Endothelial cell of umbilical vein (primary cell): Measurements from ENCODE around the gene SH3BGRL3. TPM values are rescaled to one million over a fixed set of nuclear protein-coding genes. Genes with fewer than 3 reads are reported as not detected.

Experiments
- BruUV-seq: library from RNA; stranded (reverse); fragments of 400-500 nt; replicated peaks from 2 replicates; lab custom pipeline; 2021; lab: Mats Ljungman, UMichigan
- CTCF ChIA-PET: fragments of 300-600, 350-600 bp; sonication (Branson Sonifier 250); formaldehyde crosslinking; loops from one replicate; lab custom pipeline; 2021; ENCODE audit warnings: antibody characterized with exemption, inconsistent platforms; lab: Charles Lee
- POLR2A ChIA-PET: fragments of 300-600, 350-600 bp; sonication (Branson Sonifier 250); formaldehyde crosslinking; loops from one replicate; lab custom pipeline; 2021; ENCODE audit warnings: antibody characterized with exemption, inconsistent platforms; lab: Charles Lee
- DNase-seq: peaks from one replicate; pipeline ENCODE4 v3.0.0-alpha.2; 2011; ENCODE audit warnings: low read depth, low spot score
- FAIRE-seq: peaks from 2 replicates; lab custom pipeline; 2011; peaks lifted over from hg19 to GRCh38; lab: Jason Lieb, UNC
- H2AFZ ChIP-seq: 2 replicates; pipeline ENCODE4 v1.6.0; 2012; ENCODE audit warnings: low read depth, low read length, control low read depth, inconsistent platforms
- H3K27ac ChIP-seq: 2 replicates; pipeline ENCODE4 v1.5.1; 2011; ENCODE audit warnings: low read depth, mild to moderate bottlenecking, control low read depth, low read length, moderate library complexity; ENCODE audit not compliant: insufficient read depth
- H3K27me3 ChIP-seq, 2 experiments: 2 replicates each; pipeline versions ENCODE4 v1.6.0 to v1.6.1; 2011; ENCODE audit warnings: low read length in 2 of 2, mixed read lengths in 1 of 2; ENCODE audit not compliant: control insufficient read depth in 2 of 2, insufficient read depth in 2 of 2
- H3K36me3 ChIP-seq, 2 experiments: 2 replicates in 1 of 2; 3 replicates in 1 of 2; pipeline ENCODE4 v1.5.1; 2011; ENCODE audit warnings: low read length in 2 of 2, mild to moderate bottlenecking in 1 of 2, moderate library complexity in 1 of 2; ENCODE audit not compliant: control insufficient read depth in 2 of 2, insufficient read depth in 2 of 2; ENCODE audit errors: extremely low read depth in 1 of 2
- H3K4me1 ChIP-seq: 3 replicates; pipeline ENCODE4 v1.5.1; 2011; ENCODE audit warnings: mild to moderate bottlenecking, low read length; ENCODE audit not compliant: control insufficient read depth, insufficient read depth; ENCODE audit errors: extremely low read depth
- H3K4me2 ChIP-seq: 2 replicates; pipeline ENCODE4 v1.6.1; 2011; ENCODE audit warnings: low read length, control low read depth, mixed read lengths; ENCODE audit not compliant: insufficient read depth
- H3K4me3 ChIP-seq, 3 experiments: fragments of 200-600 bp in 1 of 3; sonication (generic), shearing (Covaris generic) in 1 of 3; replicated peaks in 1 of 3; 2 replicates each; pipeline ENCODE4 v1.5.1; 2011 to 2016; ENCODE audit warnings: control low read depth in 3 of 3, low read length in 3 of 3, mild to moderate bottlenecking in 2 of 3, inconsistent platforms in 1 of 3, low read depth in 1 of 3, moderate library complexity in 1 of 3; ENCODE audit not compliant: insufficient read depth in 1 of 3
- H3K79me2 ChIP-seq: 2 replicates; pipeline ENCODE4 v1.6.0; 2012; ENCODE audit warnings: low read length, inconsistent platforms; ENCODE audit not compliant: control insufficient read depth, insufficient read depth
- H3K9ac ChIP-seq: replicated peaks from 2 replicates; pipeline ENCODE3; 2011; ENCODE audit warnings: low read length, control low read depth; ENCODE audit not compliant: insufficient read depth; ENCODE audit errors: extremely low read depth
- H3K9me1 ChIP-seq: replicated peaks from 3 replicates; pipeline ENCODE4 v1.6.0; 2011; ENCODE audit warnings: mild to moderate bottlenecking, low read length; ENCODE audit not compliant: control insufficient read depth, insufficient read depth; ENCODE audit errors: extremely low read depth
- H3K9me3 ChIP-seq: replicated peaks from 2 replicates; pipeline ENCODE4 v1.5.1; 2012; ENCODE audit warnings: low read length, inconsistent platforms; ENCODE audit not compliant: control insufficient read depth, insufficient read depth
- H4K20me1 ChIP-seq: replicated peaks from 2 replicates; pipeline ENCODE3; 2011; ENCODE audit warnings: mild to moderate bottlenecking, low read length; ENCODE audit not compliant: control insufficient read depth, insufficient read depth; ENCODE audit errors: extremely low read depth
- CTCF ChIP-seq, 2 donors: IDR thresholded peaks; 1 replicate in 1 of 2; 2 replicates in 1 of 2; pipeline ENCODE4 v1.5.1; 2011; ENCODE audit warnings: low read length in 2 of 2, mild to moderate bottlenecking in 2 of 2, moderate library complexity in 2 of 2, control low read depth in 1 of 2, inconsistent platforms in 1 of 2, low read depth in 1 of 2; ENCODE audit not compliant: insufficient read depth in 1 of 2; ENCODE audit errors: extremely low read depth in 1 of 2
- EZH2 ChIP-seq: IDR thresholded peaks from 2 replicates; pipeline ENCODE4 v1.6.1; 2012; ENCODE audit warnings: borderline replicate concordance, low read depth, mild to moderate bottlenecking, moderate library complexity, low read length, inconsistent platforms; ENCODE audit not compliant: severe bottlenecking
- FOS ChIP-seq: IDR thresholded peaks from 2 replicates; pipeline ENCODE4 v1.6.1; 2011; ENCODE audit warnings: mild to moderate bottlenecking, low read length, moderate library complexity, borderline replicate concordance; ENCODE audit not compliant: insufficient read depth
- GATA2 ChIP-seq: IDR thresholded peaks from 2 replicates; pipeline ENCODE4 v1.7.0; 2011; ENCODE audit warnings: low read depth, mild to moderate bottlenecking, moderate library complexity, mixed read lengths, low read length; ENCODE audit not compliant: insufficient read length, insufficient read depth
- JUN ChIP-seq: IDR thresholded peaks from 2 replicates; pipeline ENCODE4 v1.6.1; 2011; ENCODE audit warnings: borderline replicate concordance, low read depth; ENCODE audit not compliant: insufficient read length, insufficient read depth
- MYC ChIP-seq: IDR thresholded peaks from one replicate; pipeline ENCODE4 v1.6.1; 2011; ENCODE audit warnings: mild to moderate bottlenecking, low read depth, low read length
- POLR2A ChIP-seq: IDR thresholded peaks from 2 replicates; pipeline ENCODE4 v1.6.1; 2012; ENCODE audit warnings: low read depth, mild to moderate bottlenecking, control low read depth, low read length
- POLR2AphosphoS5 ChIP-seq: IDR thresholded peaks from 2 replicates; pipeline ENCODE4 v1.6.1; 2012; ENCODE audit warnings: low read depth, mild to moderate bottlenecking, control low read depth, low read length, moderate library complexity; ENCODE audit not compliant: insufficient read depth
- dilution Hi-C: fragments of 300-500 bp; cut with MboI; formaldehyde crosslinking; loops from one replicate; pipeline ENCODE4 v1.15.0; 2019; ENCODE audit warnings: low sequenced_read_pairs; ENCODE audit not compliant: extremely low pct_ligation_motif_present
- intact Hi-C: fragments of 100-400 bp; cut with micrococcal nuclease; formaldehyde crosslinking; loops from one replicate; pipeline ENCODE4 v1.10.0; 2022
- polyA plus RNA-seq, 4 experiments: library from polyadenylated mRNA; depleted of rRNA in 3 of 4; stranded (reverse) in 3 of 4; unstranded in 1 of 4; fragments of >200 nt; gene quantifications; 2 replicates each; pipeline versions ENCODE4 v1.2.1 to v1.2.3, GENCODE V29; 2011 to 2012; ENCODE audit warnings: missing spikeins in 1 of 4
- total RNA-seq: library from RNA; stranded (reverse); gene quantifications from 2 replicates; pipeline ENCODE4 v1.2.3, GENCODE V29; 2021
- TF ChIP-seq, protein P1 (sequence below): IDR thresholded peaks from 2 replicates; pipeline ENCODE4 v1.6.1; 2011; ENCODE audit not compliant: insufficient read depth, insufficient read length

SH3BGRL3 gene
- total and polyA plus RNA-seq, 2 donors (not counting 3 experiments of a cell fraction or from before 2014, with no cell fraction given): 233 to 344 TPM

GRCh38 chr1:26254404-26254803 lies 25.5 kb upstream of the SH3BGRL3 start:
- no peaks in the 10 kb centered on the region for H3K4me1 ChIP-seq
- H3K79me2 ChIP-seq: peaks cover 5% of the 10 kb centered on the region
- intact Hi-C loops (no loop called here), dilution Hi-C loops (no loop called here)
- no peak overlapping the region for H2AFZ ChIP-seq
- peaks cover 5 to 6% of the 10 kb centered on the region in 2 experiments for H3K36me3 ChIP-seq
- no peak overlapping the region for H3K9ac ChIP-seq
- H3K9me3 ChIP-seq: no peaks in the 10 kb centered on the region
- H3K4me2 ChIP-seq: no peak overlapping the region
- H3K27me3 ChIP-seq: no peaks in the 10 kb centered on the region
- DNase-seq (no peak), FAIRE-seq (no peak)
- H4K20me1 ChIP-seq: no peaks in the 10 kb centered on the region
- ChIA-PET POLR2A (no interaction called here), CTCF (interaction anchor here (1.5 kb wide), 1 partner anchor 21 kb away, joined by 5 read pairs; no protein-coding TSS in a partner anchor)
- TF ChIP-seq, protein P1, sequence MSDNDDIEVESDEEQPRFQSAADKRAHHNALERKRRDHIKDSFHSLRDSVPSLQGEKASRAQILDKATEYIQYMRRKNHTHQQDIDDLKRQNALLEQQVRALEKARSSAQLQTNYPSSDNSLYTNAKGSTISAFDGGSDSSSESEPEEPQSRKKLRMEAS: no peak
- TF ChIP-seq MYC (no peak), EZH2 (no peak), POLR2AphosphoS5 (no peak), JUN (no peak), GATA2 (no peak), POLR2A (no peak), CTCF (IDR thresholded peaks at IDR 0.05; ENCODE audit: extremely low read depth in 1 of 2, insufficient read depth in 1 of 2, low read depth in 1 of 2, low read length in 2 of 2) (no peak), FOS (no peak)
- no peaks in the 10 kb centered on the region for H3K9me1 ChIP-seq
- no peak overlapping the region for H3K27ac ChIP-seq
- no TSS peak for BruUV-seq
- H3K4me3 ChIP-seq: no peak overlapping the region
